HL-60/S4 treated with retinoic acid at 250 ng/mL for 4 days and 3 days (cell line): ENCODE measurements around the gene RTL5.

Source experiments
- in situ Hi-C: fragments of 300-500 bp; cut with MboI; formaldehyde crosslinking; loops from 2 replicates; pipeline ENCODE4 v1.7.0; 2022; ENCODE audit warnings: low sequenced_read_pairs

Gene RTL5

DNA sequence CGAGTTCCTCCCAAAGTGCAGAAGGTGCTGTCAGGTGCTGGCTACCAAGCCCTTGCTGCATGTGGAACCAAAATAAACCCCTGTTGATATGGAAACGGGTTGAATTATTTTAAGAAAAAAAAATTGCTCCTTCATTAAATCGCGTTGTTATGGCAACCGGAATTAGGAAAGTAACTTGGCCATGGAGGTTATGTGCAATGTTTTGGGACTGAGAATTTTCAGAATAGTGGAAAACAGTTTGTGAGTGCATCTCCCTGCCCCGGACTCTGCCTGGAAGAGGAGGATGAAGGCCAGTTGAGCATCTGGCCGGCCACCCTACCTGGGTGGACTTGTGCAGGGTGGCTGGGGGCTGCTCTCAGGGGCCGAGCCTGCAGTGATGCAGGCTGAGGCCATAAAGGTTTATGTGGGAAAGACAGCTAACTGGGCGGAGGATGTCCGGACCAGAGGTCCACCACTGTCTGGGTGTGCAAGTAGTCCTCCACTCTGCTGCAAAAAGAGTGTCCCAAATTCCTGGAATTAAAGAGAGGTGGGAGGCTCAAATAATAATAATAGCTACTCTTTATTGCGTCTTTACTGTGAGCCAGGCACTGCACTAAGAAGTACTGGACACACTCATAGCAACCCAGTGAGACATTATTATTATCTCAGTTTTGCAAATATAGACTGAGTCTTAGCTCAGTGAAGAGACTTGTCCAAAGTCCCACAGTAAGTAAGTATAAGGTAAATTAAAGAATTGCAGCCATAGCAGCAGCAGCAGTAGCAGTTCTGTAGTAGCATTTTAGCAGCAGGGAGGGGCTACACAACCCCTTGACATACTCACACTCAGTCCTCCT, 20.6 kb downstream of the RTL5 start:
- in situ Hi-C loops, result no loop called here

DNA sequence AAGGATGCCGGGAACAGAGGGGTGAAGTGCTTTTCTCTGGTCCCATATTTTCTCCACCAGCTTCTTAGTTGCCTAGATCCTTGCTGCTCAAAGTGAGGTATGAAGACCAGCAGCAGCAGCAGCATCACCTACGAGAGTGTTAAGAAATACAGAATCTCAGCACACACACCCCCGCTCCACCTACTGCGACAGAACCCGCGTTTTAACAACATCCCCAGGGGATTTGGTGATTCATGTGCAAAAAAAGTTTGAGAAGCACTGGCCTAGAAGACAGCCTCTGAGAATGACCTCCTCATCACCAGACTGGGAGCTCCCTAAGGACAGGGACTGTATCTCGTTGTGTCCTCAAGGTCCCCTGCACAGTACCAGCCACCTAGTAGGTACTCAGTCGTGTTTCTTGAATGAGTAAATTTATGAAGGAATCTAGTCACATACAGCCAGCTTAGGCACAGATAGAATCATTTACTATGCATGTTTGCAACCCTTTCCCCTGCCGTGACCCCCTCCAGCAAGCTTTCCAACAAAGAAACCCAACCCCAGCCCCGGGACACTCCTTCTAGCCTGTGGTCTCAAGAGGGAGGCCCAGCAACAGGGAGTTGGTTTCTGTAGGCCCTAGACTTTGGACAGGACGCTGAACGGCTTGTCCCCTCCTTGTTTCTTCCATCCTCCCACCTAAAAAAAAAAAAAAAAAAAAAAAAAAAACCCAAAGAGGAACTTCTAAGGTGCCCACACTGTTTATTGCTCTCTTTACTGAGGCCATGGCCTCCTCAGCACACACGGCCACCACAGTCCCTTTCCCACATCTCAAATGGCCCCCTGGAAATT, 21.5 kb downstream of the RTL5 start:
- in situ Hi-C loops, result no loop called here

DNA sequence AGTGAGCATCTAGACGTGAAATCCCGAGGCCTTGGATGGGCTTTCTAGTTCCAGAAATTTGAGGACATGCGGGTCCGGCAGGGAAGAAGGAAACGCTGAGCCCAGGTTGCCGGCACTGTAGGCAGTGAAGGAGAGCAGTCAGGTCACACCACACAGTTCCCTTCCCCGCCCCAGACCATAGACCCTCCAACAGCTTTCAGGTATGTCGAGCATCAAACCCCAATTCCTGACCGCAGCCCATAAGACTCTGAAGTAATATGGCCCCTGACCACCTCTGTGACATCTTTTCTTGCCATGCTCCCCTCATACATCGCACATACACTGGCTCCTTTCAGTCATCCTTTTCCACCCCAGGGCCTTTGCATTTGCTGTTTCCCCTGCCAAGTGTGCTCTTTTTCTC, 23.0 kb downstream of the RTL5 start:
- in situ Hi-C loops, result no loop called here

DNA sequence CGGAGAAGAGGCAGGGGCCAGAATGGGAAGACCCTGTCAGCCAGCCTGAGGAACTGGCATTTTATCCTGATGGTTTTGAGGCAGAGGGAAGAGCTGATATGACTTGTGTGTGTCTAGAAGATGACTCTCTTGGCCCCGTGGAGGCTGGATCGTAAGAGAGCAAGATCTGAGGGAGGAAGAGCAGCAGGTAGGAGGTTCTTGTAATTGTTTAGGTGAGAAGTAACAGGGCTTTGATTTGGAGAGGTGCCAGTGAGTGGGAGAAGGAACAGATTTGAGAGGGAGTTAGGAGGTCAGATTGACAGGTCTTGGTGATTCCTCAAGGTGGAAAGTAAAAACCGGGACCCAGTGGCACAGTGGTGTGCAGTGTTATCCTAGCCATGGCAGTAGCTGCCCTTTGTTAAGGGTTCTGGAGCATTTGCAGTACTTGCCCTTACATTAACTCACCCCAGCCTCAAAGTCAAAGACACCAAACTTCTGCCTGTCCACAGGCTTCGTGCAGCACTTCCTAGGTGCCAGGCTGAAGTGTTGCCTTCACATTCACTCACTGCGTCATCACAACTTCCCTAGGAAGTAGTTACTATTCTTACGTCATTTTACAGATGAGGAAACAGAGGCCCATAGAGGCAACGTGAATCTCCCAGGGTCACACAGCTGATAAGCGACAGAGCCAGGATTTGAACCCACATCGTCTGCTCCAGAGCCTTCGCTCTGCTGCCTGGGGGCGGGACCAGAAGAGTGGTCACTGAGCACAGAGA, 23.7 kb downstream of the RTL5 start:
- in situ Hi-C loops, result no loop called here

DNA sequence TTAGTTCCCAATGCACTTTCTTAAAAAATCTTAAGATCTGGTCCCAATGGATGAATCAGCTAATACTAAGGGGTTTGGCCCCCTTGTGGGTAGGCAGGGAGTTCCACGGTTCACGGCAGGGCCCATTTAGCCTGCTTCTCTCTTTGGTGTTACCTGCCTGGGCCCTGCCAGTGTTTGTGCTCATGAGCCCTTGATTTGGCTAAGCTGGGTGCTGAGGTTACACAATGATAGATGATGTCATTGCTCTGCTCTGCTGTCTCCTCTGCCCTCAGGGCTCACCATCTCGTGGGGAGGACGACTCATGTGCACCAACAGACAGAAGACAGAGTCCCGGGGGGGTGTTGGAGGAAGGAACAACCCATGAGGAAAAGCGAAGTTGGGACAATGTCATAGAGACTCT, 24.4 kb downstream of the RTL5 start:
- in situ Hi-C loops, result no loop called here

DNA sequence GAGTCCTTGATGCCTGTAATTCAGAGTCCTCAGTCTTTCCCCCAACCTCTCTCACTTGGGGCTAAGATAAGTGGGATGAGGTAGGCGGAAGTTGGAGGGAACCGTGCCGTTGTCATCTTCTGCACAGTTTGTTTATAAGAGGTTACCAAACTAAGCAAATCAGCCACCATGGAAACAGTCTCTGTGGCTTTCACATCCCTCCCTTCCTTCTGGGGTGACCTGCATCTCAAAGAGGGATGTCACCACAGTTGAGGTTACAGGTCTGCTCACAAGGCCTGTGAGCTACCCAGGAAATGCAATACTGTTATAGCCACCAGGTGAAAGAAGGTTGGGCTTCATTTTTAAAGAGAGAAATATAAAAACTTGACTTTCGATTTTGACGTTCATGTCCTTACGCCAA, 26.3 kb downstream of the RTL5 start:
- in situ Hi-C loops, result no loop called here

DNA sequence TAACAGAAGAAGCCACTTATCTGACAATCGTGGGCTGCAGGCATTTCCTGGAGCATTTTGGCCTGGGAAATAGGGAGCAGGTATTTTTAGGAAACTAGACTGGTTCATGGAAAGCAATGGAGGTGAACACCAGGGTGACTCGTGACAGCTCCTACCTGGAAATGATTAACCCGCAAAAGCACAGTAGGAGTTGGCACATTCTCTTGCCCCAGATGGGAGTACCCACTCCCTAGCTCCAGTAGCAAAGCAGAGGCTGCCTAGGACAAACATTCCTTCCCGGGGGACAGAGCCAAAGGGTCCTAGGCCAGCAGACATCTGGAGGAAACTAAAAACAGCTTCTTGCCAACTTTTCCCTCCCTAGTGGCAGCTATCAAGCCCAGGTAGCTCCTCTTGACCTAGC, 29.0 kb downstream of the RTL5 start:
- in situ Hi-C loops, result no loop called here

DNA sequence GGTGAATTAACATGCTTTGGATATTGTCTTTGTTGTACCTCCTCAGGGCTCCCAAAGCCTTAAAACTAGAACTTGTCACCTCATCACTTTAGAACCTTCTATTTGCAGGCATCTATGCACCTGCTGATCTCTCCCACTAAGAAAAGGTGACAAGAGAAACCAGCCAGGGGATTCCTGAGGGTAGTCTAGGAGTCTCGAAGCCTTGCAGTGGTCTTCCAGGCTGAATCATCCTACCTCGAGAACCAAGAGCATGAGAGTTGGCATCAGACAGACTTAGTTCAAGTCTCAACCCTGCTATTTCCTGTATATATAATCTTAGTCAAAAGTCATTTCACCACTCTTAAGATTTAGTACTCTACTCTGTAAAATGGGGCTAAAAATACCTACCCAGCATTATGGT, 29.6 kb downstream of the RTL5 start:
- in situ Hi-C loops, result no loop called here

DNA sequence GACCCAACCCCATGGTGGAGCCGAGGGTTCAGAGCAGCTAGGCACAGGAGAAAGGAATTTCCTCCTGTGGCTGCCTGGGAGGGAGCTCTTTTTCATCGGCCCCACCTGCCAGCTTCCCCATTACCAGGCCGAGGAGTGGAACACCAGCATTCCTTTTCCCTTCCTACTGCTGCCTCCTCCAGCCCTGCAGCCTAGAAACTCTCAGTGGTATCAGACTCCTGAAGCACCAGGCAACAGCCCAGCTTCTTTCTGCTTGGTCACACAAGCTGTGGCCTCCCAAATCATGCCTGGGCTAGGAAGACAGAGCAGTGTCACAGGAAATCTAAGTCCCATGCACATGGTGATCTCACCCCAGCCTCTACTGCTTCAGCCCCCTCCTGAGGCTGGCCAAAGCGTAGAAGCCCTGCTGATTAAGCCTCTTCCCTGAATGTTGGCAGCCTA, 30.1 kb downstream of the RTL5 start:
- in situ Hi-C loops, result no loop called here

DNA sequence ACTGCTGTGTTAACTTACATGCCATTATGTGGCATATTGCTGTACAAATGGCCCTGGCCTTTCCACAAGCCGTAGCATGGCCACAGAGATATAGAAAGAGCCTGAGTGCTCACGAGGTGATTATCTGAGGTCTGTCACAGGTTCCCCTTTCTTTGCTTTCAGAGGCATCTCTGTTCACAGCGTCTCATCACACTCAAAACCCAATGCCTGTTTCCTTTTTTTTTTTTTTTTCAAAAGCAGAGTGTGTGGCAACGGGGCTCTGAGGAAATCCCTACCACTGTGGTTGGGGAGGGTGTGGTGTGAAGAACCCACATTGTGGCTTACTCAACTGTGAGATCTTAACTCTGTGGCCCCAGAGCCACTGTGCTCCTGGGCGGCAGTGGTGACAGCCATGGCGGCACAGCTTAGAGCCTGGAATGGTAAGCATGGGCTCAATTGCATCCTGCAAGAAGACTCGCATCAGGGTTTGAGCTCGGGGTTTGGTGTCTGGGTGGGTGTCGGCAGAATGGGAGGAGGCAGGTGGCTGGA, 30.8 kb downstream of the RTL5 start:
- in situ Hi-C loops, result no loop called here

DNA sequence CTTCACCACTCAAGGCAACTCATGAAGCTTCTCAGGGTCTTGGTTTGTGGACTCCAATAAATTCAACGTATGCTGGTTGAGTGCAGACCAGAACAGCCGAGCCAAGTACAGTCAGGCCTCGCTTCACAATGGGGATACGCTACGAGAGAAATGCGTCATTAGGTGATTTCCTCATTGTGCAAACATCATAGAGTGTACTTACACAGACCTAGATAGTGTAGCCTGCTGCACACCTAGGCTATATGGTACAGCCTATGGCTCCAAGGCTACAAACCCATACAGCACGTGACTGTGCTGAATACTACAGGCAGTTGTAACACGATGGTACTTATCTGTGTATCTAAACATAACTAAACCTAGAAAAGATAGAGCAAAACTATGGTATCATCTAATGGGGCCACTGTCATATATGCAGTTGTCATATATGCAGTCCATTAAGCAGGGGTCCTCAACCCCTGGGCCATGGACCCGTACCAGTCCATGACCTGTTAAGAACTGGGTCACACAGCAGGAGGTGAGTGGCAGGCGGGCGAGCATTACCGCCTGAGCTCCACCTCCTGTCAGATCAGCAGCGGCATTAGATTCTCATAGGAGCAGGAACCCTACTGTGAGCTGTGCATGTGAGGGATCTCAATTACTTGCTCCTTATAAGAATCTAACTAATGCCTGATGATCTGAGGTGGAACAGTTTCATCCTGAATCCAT, 31.5 kb downstream of the RTL5 start:
- in situ Hi-C loops, result no loop called here

DNA sequence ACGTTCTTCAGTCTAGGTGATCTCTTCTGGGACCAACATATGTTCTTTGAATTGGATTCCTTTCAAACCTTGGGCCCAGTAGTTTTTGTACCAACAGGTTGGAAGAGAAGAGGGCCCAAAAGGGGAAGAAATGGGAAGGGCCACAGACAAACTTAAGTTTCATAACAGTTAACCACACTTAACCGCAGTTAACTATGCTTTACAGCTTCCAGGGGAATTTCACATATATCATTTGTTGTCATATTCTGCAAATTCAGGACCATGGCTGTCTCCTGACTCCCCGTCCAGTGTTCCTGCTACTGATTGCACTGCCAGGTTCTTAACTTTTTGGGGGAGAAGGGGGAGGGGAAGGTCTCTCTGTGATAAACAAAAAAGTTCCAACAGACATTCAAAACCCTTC, 34.6 kb downstream of the RTL5 start:
- in situ Hi-C loops, result no loop called here

DNA sequence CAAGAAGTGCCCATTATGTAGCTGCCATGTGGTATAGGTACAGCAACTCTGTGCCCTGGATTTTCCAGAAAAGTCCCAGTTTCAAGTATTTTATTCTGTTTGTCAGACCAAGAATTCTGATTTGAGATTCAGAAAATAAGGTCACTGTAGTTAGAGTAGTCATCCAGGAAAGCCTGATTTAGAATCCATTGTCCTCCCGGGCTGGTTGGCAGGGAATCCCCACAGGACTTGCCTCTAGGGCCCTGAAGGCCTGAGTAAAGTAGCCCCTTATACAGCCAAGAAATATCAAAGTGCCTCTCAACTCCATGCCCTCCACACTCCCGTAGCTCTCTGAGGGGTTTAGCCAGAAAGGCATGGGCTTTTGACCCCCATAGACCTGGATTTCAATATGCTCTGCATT, 36.3 kb downstream of the RTL5 start:
- in situ Hi-C loops, result no loop called here

DNA sequence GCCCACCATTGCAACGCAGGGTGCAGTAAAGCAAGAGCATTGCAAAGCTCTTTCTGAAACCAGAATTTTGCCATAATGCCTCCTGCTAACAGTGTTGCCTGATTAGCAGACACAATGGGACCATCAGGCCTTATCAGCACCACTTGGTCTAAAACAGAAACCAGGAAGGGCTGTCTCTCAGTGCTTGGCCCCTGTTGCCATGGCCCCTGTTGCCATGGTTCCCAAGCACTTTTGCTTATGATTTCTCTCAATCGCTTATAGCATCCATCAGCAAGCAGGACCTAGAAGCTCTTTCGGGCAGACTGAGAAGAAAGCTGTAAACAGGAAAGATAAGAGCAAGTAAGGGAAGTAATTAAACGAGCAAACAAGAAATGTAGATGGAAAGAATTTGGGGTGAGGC, 36.8 kb downstream of the RTL5 start:
- in situ Hi-C loops, result no loop called here

DNA sequence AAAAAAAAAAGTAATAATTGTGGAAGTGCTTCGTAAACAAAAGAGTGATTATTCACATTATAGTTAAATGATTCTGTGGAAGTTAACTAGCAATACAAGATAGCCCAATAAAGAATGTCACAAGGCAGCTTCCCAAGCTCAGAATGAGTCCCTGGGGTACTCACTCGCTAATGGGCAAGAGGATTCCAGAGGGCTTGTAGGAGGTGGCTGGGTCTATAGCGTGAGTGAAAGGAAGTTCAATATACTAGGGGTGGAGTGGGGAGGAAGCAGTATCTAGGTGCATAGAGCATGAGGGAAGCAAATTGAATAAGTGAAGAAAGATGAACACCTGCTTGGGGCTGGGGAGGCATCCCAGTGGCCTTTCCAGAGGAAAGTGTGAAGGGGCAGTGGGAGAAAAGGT, 42.5 kb downstream of the RTL5 start:
- in situ Hi-C loops, result no loop called here

DNA sequence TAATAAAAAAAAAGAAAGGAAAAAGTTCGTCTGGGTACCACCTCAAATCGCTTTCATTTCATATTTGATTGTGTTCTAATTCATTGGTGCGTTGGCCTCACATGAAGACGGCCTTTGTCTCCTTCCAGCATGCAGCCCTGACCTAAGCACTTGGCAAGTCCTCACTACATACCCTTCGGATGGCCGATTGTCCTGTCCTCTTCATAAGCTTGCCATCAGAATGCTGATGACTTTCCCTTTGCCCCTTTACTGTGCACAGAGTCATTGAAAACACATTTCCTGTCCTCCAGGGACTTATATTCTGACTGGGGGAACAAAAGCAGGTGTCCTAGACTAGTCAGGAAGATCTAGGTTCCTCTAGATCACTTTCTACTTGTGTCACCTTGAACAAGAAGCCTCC, 43.0 kb downstream of the RTL5 start:
- in situ Hi-C loops, result no loop called here

DNA sequence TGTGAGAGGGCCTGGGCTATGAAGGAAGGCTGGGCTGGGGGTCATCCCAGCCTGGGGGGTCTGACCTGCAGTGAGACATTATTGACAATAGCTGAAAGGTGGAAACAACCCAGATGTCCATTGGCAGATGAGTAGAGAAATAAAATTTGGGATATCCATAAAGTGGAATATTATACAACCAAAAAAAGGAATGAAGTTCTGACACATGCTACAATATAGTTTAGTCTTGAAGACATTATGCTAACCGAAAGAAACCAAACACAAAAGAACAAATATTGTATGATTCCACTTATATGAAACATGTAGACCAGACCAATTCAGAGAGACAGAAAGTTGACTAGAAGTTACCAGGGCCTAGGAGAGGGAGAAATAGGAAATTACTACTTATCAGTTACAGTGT, 44.7 kb downstream of the RTL5 start:
- in situ Hi-C loops, result no loop called here

DNA sequence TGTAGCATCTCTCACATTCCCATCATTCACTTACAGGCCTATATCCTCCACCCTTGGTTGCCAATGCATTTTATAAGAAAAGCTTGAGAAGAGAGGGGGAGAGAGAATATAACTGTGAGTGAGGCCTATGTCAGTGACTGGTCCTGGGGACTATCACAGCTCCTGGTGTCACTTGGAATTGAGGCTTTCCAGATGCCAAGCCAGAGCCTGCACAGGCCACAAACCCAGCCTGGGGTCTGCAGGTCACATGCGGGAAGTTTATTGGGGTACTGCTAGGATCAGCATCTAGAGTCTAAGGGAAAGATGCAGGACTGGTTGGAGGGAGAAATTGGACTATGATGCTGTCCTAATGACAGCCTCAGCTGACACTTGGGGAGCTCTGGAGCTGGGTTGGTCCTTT, 47.6 kb downstream of the RTL5 start:
- in situ Hi-C loops, result no loop called here

DNA sequence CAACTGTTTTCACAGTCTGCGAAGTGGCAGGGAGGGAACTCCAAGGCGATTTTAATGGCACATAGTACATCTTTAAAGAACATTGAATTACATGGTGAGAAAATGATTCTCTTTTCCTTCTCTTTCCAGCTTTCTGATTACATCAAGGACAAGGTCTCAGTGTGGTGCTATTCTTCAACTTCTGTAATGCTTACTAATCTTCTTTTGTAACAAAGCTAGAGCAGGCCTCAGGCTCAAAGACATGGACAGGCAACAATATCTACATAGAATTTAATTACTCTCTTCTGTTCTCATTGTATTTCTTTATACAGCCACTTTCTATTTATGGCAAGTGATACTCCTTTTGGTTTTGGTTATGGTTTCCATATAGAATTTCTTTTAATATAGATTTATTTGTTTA, 48.4 kb downstream of the RTL5 start:
- in situ Hi-C loops, result no loop called here

DNA sequence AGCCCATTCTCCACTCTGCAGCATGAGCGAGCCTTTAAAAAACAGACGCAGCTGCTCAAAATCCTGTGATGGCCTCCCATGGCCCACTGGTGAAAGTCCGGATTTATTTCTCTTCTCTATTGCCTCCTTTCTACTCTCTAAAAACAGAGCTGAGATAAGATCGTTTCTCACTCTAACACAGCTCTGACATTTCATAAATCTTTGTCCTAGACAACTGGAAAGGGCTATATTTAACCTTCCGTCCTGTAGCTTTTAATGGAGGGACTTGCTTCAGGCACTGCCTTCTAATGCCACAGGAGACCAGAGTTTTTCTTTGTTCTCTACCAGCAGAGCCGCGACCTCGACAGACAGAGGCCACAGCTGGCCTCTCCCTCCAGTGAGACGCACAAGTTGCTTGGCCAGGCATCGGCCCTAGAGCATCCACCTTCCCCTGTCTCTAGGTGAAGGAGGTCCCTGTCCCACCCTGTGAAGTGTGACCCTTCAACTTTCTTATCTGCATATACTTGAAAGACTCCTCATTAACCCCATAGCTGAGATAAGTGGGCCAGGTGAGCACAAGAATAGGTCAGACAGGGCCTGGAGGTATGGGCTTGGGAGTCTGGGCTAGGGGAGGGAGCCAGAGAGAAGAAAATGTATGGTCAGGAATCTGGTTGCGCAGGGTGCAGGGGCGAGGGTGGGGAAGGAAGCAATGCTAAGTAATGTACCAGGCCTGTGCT, 50.0 kb downstream of the RTL5 start:
- in situ Hi-C loops, result no loop called here
